ENCODE results near the gene LSM4.
A peak's percentile ranks its signal among the peaks of the same experiment; 100 is the strongest.

Gene LSM4

GRCh38 chr19:18345296-18345695 is 22.4 kb upstream of the LSM4 start:
- TF ChIP-seq, protein P1, sequence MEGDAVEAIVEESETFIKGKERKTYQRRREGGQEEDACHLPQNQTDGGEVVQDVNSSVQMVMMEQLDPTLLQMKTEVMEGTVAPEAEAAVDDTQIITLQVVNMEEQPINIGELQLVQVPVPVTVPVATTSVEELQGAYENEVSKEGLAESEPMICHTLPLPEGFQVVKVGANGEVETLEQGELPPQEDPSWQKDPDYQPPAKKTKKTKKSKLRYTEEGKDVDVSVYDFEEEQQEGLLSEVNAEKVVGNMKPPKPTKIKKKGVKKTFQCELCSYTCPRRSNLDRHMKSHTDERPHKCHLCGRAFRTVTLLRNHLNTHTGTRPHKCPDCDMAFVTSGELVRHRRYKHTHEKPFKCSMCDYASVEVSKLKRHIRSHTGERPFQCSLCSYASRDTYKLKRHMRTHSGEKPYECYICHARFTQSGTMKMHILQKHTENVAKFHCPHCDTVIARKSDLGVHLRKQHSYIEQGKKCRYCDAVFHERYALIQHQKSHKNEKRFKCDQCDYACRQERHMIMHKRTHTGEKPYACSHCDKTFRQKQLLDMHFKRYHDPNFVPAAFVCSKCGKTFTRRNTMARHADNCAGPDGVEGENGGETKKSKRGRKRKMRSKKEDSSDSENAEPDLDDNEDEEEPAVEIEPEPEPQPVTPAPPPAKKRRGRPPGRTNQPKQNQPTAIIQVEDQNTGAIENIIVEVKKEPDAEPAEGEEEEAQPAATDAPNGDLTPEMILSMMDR (IDR thresholded peaks at IDR 0.05), result no peak

DNA sequence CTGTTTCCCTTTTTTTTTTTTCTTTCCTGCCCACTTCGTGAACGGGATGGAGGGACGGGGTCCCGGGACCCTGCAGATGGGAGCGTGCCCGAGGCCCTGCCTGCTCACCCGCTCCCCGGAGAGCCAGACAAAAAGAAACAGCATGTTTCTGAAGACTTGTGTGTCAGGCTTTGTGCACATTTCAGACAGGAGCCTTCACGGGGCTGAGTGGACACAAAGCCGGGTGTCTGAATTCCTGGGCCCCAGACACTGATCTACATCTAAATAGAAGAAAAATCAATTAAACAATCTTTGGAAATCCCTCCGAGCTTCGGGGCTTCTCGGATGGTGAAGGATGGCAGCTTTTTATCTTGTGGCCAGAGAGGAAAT is 21.7 kb upstream of the LSM4 start:
- TF ChIP-seq, protein P1 (IDR thresholded peaks at IDR 0.05), result no peak

DNA sequence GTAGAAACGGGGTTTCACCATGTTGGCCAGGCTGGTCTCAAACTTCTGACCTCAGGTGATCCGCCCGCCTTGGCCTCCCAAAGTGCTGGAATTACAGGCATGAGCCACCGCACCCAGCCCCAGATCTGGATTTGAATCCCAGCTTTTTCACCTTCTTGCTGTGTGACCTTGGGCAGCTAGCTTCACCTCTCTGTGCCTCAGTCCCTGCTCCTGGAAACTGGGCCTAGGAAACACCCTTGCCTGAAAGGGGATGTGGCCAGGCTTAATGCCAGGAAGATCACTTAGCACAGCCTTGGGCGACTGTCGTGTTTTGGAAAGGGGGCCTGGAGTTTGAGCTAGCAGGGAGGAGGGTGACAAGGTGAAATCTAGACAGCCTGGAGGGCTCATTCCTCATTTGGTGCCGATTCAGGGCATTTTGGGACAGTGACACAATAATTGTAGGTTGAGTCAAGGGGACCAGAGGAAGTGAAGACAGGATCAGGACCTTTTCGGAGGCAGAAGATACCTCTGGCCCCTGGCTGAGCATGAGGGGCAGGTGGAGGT is 19.3 kb upstream of the LSM4 start:
- TF ChIP-seq, protein P1 (IDR thresholded peaks at IDR 0.05), result no peak

- TF ChIP-seq, protein P1 (IDR thresholded peaks at IDR 0.05), result no peak
Measured at GRCh38 chr19:18340990-18341868, 18.4 kb upstream of the LSM4 start.

- TF ChIP-seq, protein P1 (IDR thresholded peaks at IDR 0.05), result no peak
Measured at GRCh38 chr19:18340190-18340989, 17.5 kb upstream of the LSM4 start, which contains the start of gene PGPEP1. PGPEP1 (plus strand) TSS chr19:18340598; CDS start chr19:18340682, 84 bp downstream.

GRCh38 chr19:18339723-18340122 is 16.8 kb upstream of the LSM4 start:
- TF ChIP-seq, protein P1 (IDR thresholded peaks at IDR 0.05), result peak; percentile 35; the same call in 1 of the 2 replicates

DNA sequence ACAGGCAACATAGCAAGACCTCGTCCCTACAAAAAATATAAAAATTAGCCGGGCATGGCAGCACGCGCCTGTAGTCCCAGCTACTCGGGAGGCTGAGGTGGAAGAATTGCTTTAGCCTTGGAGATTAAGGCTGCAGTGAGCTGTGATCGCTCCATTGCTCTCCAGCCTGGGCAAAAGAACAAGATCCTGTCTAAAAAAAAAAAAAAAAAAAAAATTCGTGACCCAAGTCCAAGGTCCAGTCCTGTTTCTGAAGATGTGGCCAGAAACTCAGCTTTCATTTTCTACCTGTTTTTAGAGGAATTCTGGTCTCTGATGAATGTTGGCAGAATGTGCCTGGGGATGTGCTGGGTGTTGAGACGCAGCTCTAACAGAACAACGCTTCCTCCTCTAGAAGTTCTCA is 15.7 kb upstream of the LSM4 start:
- TF ChIP-seq, protein P1 (IDR thresholded peaks at IDR 0.05), result no peak
